ENCODE results near the gene GNA12. TPM values are rescaled to one million over a fixed set of nuclear protein-coding genes. Genes with fewer than 3 reads are reported as not detected.

Gene GNA12
- total RNA-seq, 2 experiments from 2014 or later = 19.5 to 22.6 TPM

DNA sequence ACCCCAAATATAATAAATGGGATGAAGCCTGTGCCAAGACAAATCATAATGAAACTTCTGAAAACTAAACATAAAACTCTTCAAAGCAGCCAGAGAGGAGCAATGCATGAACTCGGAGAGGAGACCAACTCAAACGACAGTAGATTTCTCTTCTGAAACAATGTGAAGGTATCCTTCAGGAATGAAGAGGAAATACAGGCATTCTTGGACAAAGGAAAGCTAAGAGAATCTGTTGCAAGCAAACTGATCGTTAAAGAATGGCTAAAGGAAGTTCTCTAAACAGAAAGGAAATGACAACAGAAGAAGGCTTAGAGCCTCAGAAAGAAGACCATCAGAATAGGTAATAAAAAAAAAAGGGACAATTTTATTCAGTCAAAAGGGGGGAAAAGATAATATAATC, 6.6 kb downstream of the GNA12 start:
- Mint-ChIP-seq H3K27me3 (no peaks in the 10 kb centered on the region), H3K4me3 (no peak overlapping the region), H3K4me1 (peaks cover 31% of the 10 kb centered on the region), H3K36me3 (ENCODE audit: low read depth) (peaks cover 16% of the 10 kb centered on the region), H3K27ac (peak overlapping the region; percentile 61), H3K9me3 (ENCODE audit: low read depth) (no peaks in the 10 kb centered on the region)
- ATAC-seq (no peak), DNase-seq (no peak)
- CTCF ChIA-PET = interaction anchor here (0.7 kb wide), 1 partner anchor 125 kb away, joined by 3 read pairs; no protein-coding TSS in a partner anchor
- POLR2A ChIA-PET = no interaction called here
- intact Hi-C loops (cut with DNase I, micrococcal nuclease) = no loop called here

GRCh38 chr7:2834748-2835441, 9.2 kb downstream of the GNA12 start:
- intact Hi-C loops (cut with DNase I, micrococcal nuclease) = no loop called here
- POLR2A ChIA-PET = no interaction called here
- H3K4me3 Mint-ChIP-seq = no peak overlapping the region
- DNase-seq (no peak), ATAC-seq (no peak)
- H3K36me3 Mint-ChIP-seq (ENCODE audit: low read depth) = peaks cover 14% of the 10 kb centered on the region
- no peaks in the 10 kb centered on the region for H3K27me3 Mint-ChIP-seq
- no peaks in the 10 kb centered on the region for H3K9me3 Mint-ChIP-seq (ENCODE audit: low read depth)
- no peak overlapping the region for H3K27ac Mint-ChIP-seq
- CTCF ChIA-PET = no interaction called here
- peaks cover 18% of the 10 kb centered on the region for H3K4me1 Mint-ChIP-seq

DNA sequence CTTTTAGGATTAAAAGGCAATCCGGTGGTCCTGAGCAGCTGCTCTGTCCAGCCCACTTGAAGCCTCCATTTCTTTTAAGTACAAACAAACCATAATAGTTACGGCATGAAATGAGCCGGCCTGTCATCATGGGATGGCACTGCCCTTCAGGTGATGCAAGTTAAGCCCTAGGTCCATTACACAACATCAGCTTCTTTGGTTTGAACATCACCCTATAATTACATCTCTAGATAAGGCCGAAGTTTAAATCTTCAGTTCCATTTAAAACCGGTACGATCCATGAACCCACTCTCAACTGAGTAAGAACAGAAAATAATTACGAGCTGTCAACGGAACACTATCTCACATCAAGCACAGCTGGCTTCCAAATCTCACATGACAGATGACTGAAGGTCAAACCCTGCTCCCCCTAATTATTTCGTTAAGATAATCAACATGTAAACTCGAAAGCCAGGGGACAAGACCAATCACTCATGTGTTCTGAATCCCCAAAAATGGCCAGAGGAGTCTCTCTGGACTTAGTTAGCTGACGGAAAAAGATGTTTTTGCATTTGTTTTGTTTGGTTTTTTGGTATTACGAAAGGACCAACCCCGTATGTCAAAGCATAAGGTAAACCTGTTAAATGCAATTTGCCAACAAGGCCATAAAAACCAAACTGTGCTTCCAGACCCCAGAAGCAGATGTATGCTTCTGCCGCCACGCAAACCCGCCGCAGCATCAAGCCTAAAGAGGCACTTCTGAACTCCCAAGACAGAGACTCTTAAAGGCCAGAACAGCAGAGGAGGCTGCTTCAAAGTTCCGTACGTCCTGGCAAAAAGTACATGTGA, 10.8 kb downstream of the GNA12 start:
- Mint-ChIP-seq H3K9me3 (ENCODE audit: low read depth) (no peaks in the 10 kb centered on the region), H3K36me3 (ENCODE audit: low read depth) (peaks cover 10% of the 10 kb centered on the region), H3K4me1 (peaks cover 15% of the 10 kb centered on the region), H3K4me3 (no peak overlapping the region), H3K27me3 (no peaks in the 10 kb centered on the region), H3K27ac (no peak overlapping the region)
- ChIA-PET POLR2A (no interaction called here), CTCF (interaction anchor here (0.5 to 0.9 kb wide), 2 partner anchors 127 to 382 kb away, joined by 3 read pairs; no protein-coding TSS in a partner anchor)
- intact Hi-C loops (cut with DNase I, micrococcal nuclease) = no loop called here
- ATAC-seq = no peak
- no peak for DNase-seq

- Mint-ChIP-seq H3K27ac (no peak overlapping the region), H3K36me3 (ENCODE audit: low read depth) (peaks cover 10% of the 10 kb centered on the region), H3K4me3 (no peak overlapping the region), H3K4me1 (peaks cover 10% of the 10 kb centered on the region), H3K27me3 (no peaks in the 10 kb centered on the region), H3K9me3 (ENCODE audit: low read depth) (no peaks in the 10 kb centered on the region)
- ChIA-PET CTCF (interaction anchor here (0.9 kb wide), 1 partner anchor 12 kb away, joined by 3 read pairs; no protein-coding TSS in a partner anchor), POLR2A (interaction anchor here (0.6 kb wide), 1 partner anchor 67 kb away, joined by 4 read pairs; no protein-coding TSS in a partner anchor)
- ATAC-seq (no peak), DNase-seq (no peak)
- intact Hi-C loops (cut with DNase I, micrococcal nuclease) = no loop called here
Measured at GRCh38 chr7:2832461-2832860, 11.6 kb downstream of the GNA12 start.

DNA sequence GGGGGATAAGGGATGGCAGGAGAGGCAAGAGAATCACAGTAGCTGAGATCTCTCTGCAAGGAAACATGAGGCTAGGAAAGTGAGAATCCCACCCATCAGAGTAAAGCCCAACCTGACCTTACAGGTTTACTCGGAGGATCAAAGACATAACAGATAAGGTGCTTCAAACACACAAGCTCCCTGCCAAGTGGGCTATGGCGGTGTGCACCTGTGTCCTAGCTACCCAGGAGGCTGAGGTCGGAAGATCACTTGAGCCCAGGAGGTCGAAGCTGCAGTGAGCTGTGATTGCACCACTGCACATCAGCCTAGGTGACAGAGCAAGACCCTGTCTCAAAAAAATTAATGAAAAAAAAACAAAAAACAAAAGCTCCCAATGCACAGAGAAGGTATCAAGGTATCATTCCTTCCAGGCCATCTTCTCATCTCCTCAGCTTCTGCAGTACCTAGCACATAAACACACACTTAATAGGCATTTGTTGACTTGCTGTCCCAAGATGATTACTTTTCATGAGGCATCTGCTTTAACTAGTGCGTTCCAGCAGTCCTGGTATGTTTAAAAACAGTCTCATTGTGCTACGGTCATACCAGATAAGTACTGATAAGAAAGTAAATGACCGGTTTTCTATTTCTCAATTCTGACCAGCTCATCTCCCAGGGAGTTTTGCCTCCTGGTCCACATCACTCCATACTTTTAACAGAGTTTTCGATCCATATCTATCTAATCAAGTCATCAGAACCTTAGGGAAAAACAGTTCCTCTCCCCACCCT, 13.3 kb downstream of the GNA12 start:
- intact Hi-C loops (cut with DNase I, micrococcal nuclease) = no loop called here
- Mint-ChIP-seq H3K27ac (no peak overlapping the region), H3K4me3 (no peak overlapping the region), H3K9me3 (ENCODE audit: low read depth) (no peaks in the 10 kb centered on the region), H3K4me1 (peaks cover 5% of the 10 kb centered on the region), H3K36me3 (ENCODE audit: low read depth) (peaks cover 7% of the 10 kb centered on the region), H3K27me3 (no peaks in the 10 kb centered on the region)
- ChIA-PET CTCF (no interaction called here), POLR2A (no interaction called here)
- no peak for ATAC-seq
- DNase-seq = no peak

DNA sequence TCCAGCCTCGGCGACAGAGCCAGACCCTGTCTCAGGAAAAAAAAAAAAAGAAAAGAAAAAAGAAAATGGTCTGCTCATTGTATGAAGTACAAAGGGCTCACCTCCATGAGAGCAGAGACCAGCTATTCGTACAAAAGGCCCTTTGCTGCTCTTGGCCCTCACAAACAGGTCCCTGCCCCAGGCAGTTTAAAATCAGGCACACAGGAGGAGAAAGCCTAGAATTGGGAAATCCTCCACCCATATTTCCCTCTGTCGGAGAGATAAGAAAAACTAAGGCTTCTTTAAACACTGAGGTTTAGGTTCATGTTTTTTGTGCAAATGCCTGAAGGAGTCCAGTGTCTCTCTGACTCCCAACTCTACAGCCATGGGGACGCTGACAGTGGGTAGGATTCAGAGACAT, 15.1 kb downstream of the GNA12 start:
- Mint-ChIP-seq H3K4me1 (peaks cover 14% of the 10 kb centered on the region), H3K9me3 (ENCODE audit: low read depth) (no peaks in the 10 kb centered on the region), H3K36me3 (ENCODE audit: low read depth) (peaks cover 2% of the 10 kb centered on the region), H3K27me3 (no peaks in the 10 kb centered on the region), H3K27ac (no peak overlapping the region), H3K4me3 (no peak overlapping the region)
- DNase-seq (no peak), ATAC-seq (no peak)
- intact Hi-C loops (cut with DNase I, micrococcal nuclease) = no loop called here
- ChIA-PET POLR2A (no interaction called here), CTCF (interaction anchor here (0.7 to 1.2 kb wide), 3 partner anchors 33 to 593 kb away, joined by 3 read pairs; no protein-coding TSS in a partner anchor)

DNA sequence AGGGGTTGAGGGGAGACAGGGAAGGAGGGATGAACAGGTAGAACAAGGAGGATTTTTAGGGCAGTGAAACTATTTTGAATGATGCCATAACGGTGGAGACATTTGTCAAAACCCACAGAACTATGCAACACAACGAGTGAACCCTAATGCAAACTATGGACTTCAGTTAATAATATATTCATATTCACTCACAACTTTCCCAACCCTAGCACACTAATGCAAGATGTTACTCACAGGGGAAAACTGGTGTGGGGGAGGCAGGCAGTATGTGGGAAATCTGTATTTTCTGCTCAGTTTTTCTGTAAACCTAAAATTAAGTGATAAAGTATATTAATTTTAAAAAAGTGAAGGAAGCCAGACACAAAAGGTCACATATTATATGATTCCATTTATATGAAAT, 17.3 kb downstream of the GNA12 start:
- intact Hi-C loops (cut with DNase I, micrococcal nuclease) = no loop called here
- H3K27me3 Mint-ChIP-seq = no peaks in the 10 kb centered on the region
- CTCF ChIA-PET = no interaction called here
- H3K36me3 Mint-ChIP-seq (ENCODE audit: low read depth) = peaks cover 2% of the 10 kb centered on the region
- no peak overlapping the region for H3K27ac Mint-ChIP-seq
- POLR2A ChIA-PET = no interaction called here
- H3K4me3 Mint-ChIP-seq = no peak overlapping the region
- H3K4me1 Mint-ChIP-seq = peaks cover 22% of the 10 kb centered on the region
- no peak for ATAC-seq
- DNase-seq = no peak
- H3K9me3 Mint-ChIP-seq (ENCODE audit: low read depth) = no peaks in the 10 kb centered on the region

GRCh38 chr7:2825559-2826227, 18.4 kb downstream of the GNA12 start:
- no peak for ATAC-seq
- Mint-ChIP-seq H3K4me3 (no peak overlapping the region), H3K9me3 (ENCODE audit: low read depth) (no peaks in the 10 kb centered on the region), H3K27ac (no peak overlapping the region), H3K36me3 (ENCODE audit: low read depth) (no peaks in the 10 kb centered on the region), H3K4me1 (peaks cover 33% of the 10 kb centered on the region), H3K27me3 (no peaks in the 10 kb centered on the region)
- DNase-seq = no peak
- POLR2A ChIA-PET = no interaction called here
- intact Hi-C loops (cut with DNase I, micrococcal nuclease) = no loop called here
- CTCF ChIA-PET = no interaction called here

- Mint-ChIP-seq H3K27me3 (no peaks in the 10 kb centered on the region), H3K4me1 (peaks cover 36% of the 10 kb centered on the region), H3K36me3 (ENCODE audit: low read depth) (no peaks in the 10 kb centered on the region), H3K4me3 (no peak overlapping the region), H3K27ac (no peak overlapping the region), H3K9me3 (ENCODE audit: low read depth) (no peaks in the 10 kb centered on the region)
- no peak for DNase-seq
- no peak for ATAC-seq
- POLR2A ChIA-PET = no interaction called here
- intact Hi-C loops (cut with DNase I, micrococcal nuclease) = no loop called here
- CTCF ChIA-PET = interaction anchor here (0.6 kb wide), 1 partner anchor 145 kb away, joined by 3 read pairs; no protein-coding TSS in a partner anchor
Measured at GRCh38 chr7:2824678-2825461, 19.2 kb downstream of the GNA12 start.

DNA sequence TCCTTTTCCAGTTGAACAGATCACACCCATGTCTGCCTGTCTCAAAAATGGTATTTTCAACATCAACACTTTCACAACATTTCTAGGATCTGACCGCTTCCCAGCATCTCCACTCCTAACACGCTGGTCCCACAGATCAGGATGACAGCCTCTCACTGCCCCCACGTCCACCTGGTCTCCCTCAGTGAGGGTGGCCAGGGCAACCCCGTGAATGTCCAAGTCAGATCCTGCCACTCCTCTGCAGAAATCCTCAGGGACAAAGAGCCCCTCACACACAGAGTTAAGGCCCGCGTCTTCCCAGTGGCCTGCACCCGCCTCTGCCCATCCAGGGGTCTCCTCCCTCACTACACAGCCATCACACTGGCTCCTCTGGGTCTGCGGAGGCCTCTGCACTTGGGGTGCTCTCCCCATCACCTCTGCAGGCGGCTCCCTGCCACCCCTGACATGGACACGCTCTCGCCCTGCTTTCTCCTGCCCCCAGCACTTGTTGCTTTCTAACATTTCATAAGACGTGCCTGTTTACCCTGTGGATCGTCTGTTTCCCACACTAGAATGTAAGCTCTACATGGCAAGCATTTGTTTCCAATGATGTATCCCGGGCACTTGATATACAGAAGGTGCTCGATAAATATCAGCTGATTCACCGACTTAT, 20.0 kb downstream of the GNA12 start:
- no peaks in the 10 kb centered on the region for H3K9me3 Mint-ChIP-seq (ENCODE audit: low read depth)
- DNase-seq = no peak
- H3K4me3 Mint-ChIP-seq = no peak overlapping the region
- no peaks in the 10 kb centered on the region for H3K27me3 Mint-ChIP-seq
- H3K4me1 Mint-ChIP-seq = peaks cover 43% of the 10 kb centered on the region
- POLR2A ChIA-PET = no interaction called here
- no peak for ATAC-seq
- no peaks in the 10 kb centered on the region for H3K36me3 Mint-ChIP-seq (ENCODE audit: low read depth)
- H3K27ac Mint-ChIP-seq = no peak overlapping the region
- CTCF ChIA-PET = no interaction called here
- intact Hi-C loops (cut with DNase I, micrococcal nuclease) = no loop called here

Data from activated CD4-positive, alpha-beta T cell treated with anti-CD3 and anti-CD28 coated beads for 36 hours (primary cell).